CD4-positive, alpha-beta T cell treated with Interleukin-12 subunit alpha and Interleukin-12 subunit beta, for 1 hour (primary cell): ENCODE measurements around the gene TRIM26.
"Not testable (repeated sequence)": the region's sequence is repeated elsewhere in the genome, so short reads cannot be mapped to it uniquely, and the experiment has no call there.

ENCODE experiments used
- DNase-seq: peaks from one replicate; pipeline ENCODE4 v3.0.0-alpha.2; 2020

Gene TRIM26

GRCh38 chr6:30152910-30153610 lies 60.1 kb downstream of the TRIM26 start:
- no peak for DNase-seq

GRCh38 chr6:30152016-30152673 lies 61.1 kb downstream of the TRIM26 start:
- DNase-seq: no peak

- no peak for DNase-seq
Observed at GRCh38 chr6:30151580-30151979, 61.6 kb downstream of the TRIM26 start.

- DNase-seq: no peak
Observed at GRCh38 chr6:30150671-30151395, 62.4 kb downstream of the TRIM26 start.

GRCh38 chr6:30149858-30150550 lies 63.2 kb downstream of the TRIM26 start:
- DNase-seq: no peak

- no peak for DNase-seq
Observed at GRCh38 chr6:30149234-30149633, 64.0 kb downstream of the TRIM26 start.

- no peak for DNase-seq
Observed at GRCh38 chr6:30147096-30147495, 66.1 kb downstream of the TRIM26 start.

- DNase-seq: no peak
Observed at GRCh38 chr6:30145818-30146217, 67.4 kb downstream of the TRIM26 start.

GRCh38 chr6:30144811-30145210 lies 68.4 kb downstream of the TRIM26 start:
- DNase-seq: no peak

- DNase-seq: no peak
Observed at GRCh38 chr6:30143780-30144179, 69.4 kb downstream of the TRIM26 start.

GRCh38 chr6:30142665-30143064 lies 70.5 kb downstream of the TRIM26 start:
- no peak for DNase-seq

- not testable (repeated sequence) for DNase-seq
Observed at GRCh38 chr6:30140240-30140639, 73.0 kb downstream of the TRIM26 start.

GRCh38 chr6:30136570-30137286 lies 76.5 kb downstream of the TRIM26 start:
- no peak for DNase-seq

GRCh38 chr6:30135757-30136156 lies 77.4 kb downstream of the TRIM26 start, which contains the start of gene TRIM40:
Gene TRIM40, plus strand, starts transcription at chr6:30136140. Its CDS starts 897 bp downstream, at chr6:30137037.
- DNase-seq: no peak

GRCh38 chr6:30135147-30135546 lies 78.1 kb downstream of the TRIM26 start:
- no peak for DNase-seq
